Sigmoid colon (tissue), 7 donors: ENCODE results near the gene GSG1L. TPM values are rescaled to one million over a fixed set of nuclear protein-coding genes. Genes with fewer than 3 reads are reported as not detected.

Experiments
- DNase-seq: peaks from one replicate; pipeline ENCODE4 v3.0.0-alpha.2; 2019
- H3K27ac ChIP-seq, 4 donors: fragments of 200-600 bp; sonication (generic); one replicate each; pipeline ENCODE4 v1.5.1; 2016 to 2019; ENCODE audit warnings: mild to moderate bottlenecking in 1 of 4
- H3K27me3 ChIP-seq, 3 donors: fragments of 200-600 bp; sonication (generic); one replicate each; pipeline ENCODE4 v1.5.1; 2019; ENCODE audit warnings: mild to moderate bottlenecking in 1 of 3
- H3K36me3 ChIP-seq, 4 donors: fragments of 200-600 bp; sonication (generic); one replicate each; pipeline ENCODE4 v1.5.1; 2016 to 2019
- H3K4me1 ChIP-seq, 4 donors: fragments of 200-600 bp; sonication (generic); one replicate each; pipeline ENCODE4 v1.5.1; 2017 to 2019
- H3K4me3 ChIP-seq, 4 donors: fragments of 200-600 bp; sonication (generic); one replicate each; pipeline ENCODE4 v1.5.1; 2017 to 2019; ENCODE audit warnings: mild to moderate bottlenecking in 2 of 4, moderate library complexity in 1 of 4
- H3K9me3 ChIP-seq, 4 donors: fragments of 200-600 bp in 3 of 4; sonication (generic) in 3 of 4; one replicate each; pipeline versions ENCODE4 v1.5.1 to v1.6.1; 2013 to 2019
- EP300 ChIP-seq, 4 donors: sonication (generic); formaldehyde crosslinking; IDR thresholded peaks; one replicate each; pipeline ENCODE4 v1.6.1; 2017; ENCODE audit warnings: antibody characterized with exemption in 4 of 4
- POLR2A ChIP-seq, 2 donors: fragments of 450-650 bp; IDR thresholded peaks; one replicate each; pipeline ENCODE4 v1.6.1; 2016; ENCODE audit warnings: antibody characterized with exemption in 2 of 2, mild to moderate bottlenecking in 2 of 2, moderate library complexity in 2 of 2
- POLR2AphosphoS5 ChIP-seq, 4 donors: sonication (generic); formaldehyde crosslinking; IDR thresholded peaks; one replicate each; pipeline ENCODE4 v1.6.1; 2017; ENCODE audit warnings: antibody characterized with exemption in 4 of 4
- WGBS, 2 donors: extraction: QIAGEN DNeasy Blood & Tissue Kit; methylation state at CpG; one replicate each; pipeline ENCODE4 v1.1.7; 2013; 5-methylcytosine and 5-hydroxymethylcytosine counted together
- intact Hi-C: fragments of 100-400 bp; cut with DNase I; formaldehyde crosslinking; loops from one replicate; pipeline ENCODE4 v1.15.1; 2023
- polyA plus RNA-seq, 3 donors: library from polyadenylated mRNA; stranded (reverse); fragments of 200-250 nt; gene quantifications; one replicate each; pipeline ENCODE4 v1.2.3, GENCODE V29; 2013
- total RNA-seq, 4 donors: library from RNA; depleted of rRNA; stranded (reverse); fragments of >200 nt; gene quantifications; one replicate each; pipeline ENCODE4 v1.1.0, GENCODE V29; 2016
- TF ChIP-seq, protein P1 (sequence below), 4 experiments: fragments of 450-650 bp in 3 of 4; fragments of 200-600 bp in 1 of 4; IDR thresholded peaks; one replicate each; pipeline ENCODE4 v1.5.1; 2016 to 2019; ENCODE audit warnings: antibody characterized with exemption in 4 of 4, mild to moderate bottlenecking in 3 of 4, moderate library complexity in 2 of 4
- donor health status: healthy with polysubstance abuse.
- donor health status: Bipolar disorder and iron deficiency.
- donor health status: healthy.

GSG1L gene
- total and polyA plus RNA-seq, 7 donors, result 0.25 to 0.66 (median 0.36) TPM; not detected in 2

DNA sequence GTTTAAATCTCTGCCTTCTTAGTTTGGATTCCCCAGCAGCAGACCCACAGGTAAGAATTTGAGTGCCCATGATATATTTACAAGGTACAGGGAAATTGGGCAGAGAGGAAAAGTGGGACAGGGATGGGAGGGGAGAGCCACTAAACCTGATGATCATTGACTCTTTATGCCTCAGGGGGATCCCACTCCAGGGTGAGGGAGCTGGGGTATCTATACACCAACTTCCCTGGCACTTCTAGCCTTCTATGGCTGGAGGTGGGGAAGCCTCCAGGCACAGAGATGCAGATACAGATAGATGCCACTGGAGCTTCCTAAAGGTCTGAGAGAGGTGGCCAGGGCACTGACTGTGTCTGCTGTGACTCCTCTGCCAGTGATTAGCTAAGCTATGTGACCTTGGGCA lies 257.1 kb downstream of the GSG1L start:
- intact Hi-C loops, result no loop called here
- H3K36me3 ChIP-seq, result no peaks in the 10 kb centered on the region
- no peaks in the 10 kb centered on the region for H3K9me3 ChIP-seq

DNA sequence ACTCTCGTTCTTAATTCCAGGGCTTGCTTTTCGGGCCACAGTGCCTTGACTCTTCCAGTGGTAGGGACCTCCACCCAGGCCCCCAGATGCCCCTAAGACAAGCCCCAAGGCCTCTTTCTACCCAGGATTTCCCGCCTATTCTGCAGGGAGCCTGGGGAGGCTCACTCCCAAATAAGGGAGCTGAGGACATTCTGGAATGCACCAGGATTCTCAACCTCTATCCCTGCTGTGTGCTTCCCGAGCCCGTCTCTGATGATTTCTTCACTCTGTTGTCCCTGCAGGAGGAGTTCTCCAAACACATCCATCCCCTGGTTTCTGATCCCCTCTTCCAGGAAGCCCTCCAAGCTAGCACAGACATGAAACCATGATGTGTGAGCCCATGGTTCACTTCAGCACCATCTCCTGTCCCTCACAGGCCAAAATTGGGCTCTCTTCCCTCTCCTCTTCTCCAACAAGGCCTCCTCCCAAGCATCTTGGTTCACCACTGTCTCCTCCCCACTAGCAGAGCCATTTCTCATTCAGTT lies 257.6 kb downstream of the GSG1L start:
- intact Hi-C loops, result no loop called here
- Histone ChIP-seq H3K9me3 (no peaks in the 10 kb centered on the region), H3K27ac (no peak overlapping the region), H3K4me3 (no peak overlapping the region), H3K36me3 (no peaks in the 10 kb centered on the region), H3K4me1 (no peaks in the 10 kb centered on the region), H3K27me3 (peaks cover 0 to 6% (median 0%) of the 10 kb centered on the region in 3 donors)
- TF ChIP-seq POLR2A (IDR thresholded peaks at IDR 0.05) (no peak), EP300 (IDR thresholded peaks at IDR 0.05) (no peak), POLR2AphosphoS5 (IDR thresholded peaks at IDR 0.05) (no peak)
- TF ChIP-seq, protein P1, sequence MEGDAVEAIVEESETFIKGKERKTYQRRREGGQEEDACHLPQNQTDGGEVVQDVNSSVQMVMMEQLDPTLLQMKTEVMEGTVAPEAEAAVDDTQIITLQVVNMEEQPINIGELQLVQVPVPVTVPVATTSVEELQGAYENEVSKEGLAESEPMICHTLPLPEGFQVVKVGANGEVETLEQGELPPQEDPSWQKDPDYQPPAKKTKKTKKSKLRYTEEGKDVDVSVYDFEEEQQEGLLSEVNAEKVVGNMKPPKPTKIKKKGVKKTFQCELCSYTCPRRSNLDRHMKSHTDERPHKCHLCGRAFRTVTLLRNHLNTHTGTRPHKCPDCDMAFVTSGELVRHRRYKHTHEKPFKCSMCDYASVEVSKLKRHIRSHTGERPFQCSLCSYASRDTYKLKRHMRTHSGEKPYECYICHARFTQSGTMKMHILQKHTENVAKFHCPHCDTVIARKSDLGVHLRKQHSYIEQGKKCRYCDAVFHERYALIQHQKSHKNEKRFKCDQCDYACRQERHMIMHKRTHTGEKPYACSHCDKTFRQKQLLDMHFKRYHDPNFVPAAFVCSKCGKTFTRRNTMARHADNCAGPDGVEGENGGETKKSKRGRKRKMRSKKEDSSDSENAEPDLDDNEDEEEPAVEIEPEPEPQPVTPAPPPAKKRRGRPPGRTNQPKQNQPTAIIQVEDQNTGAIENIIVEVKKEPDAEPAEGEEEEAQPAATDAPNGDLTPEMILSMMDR (IDR thresholded peaks at IDR 0.05), result no peak
- 54 to 56% methylated on average over 5 of the region's 5 CpGs for WGBS, 2 donors
- no peak for DNase-seq

More for the DNA sequence above, 257.1 kb downstream of the GSG1L start:
- Histone ChIP-seq H3K4me3 (no peak overlapping the region), H3K27ac (no peak overlapping the region), H3K4me1 (no peaks in the 10 kb centered on the region), H3K27me3 (peaks cover 0 to 6% (median 0%) of the 10 kb centered on the region in 3 donors)
- no peak for DNase-seq
- TF ChIP-seq EP300 (IDR thresholded peaks at IDR 0.05) (no peak), POLR2A (IDR thresholded peaks at IDR 0.05) (no peak), POLR2AphosphoS5 (IDR thresholded peaks at IDR 0.05) (no peak)
- TF ChIP-seq, protein P1 (IDR thresholded peaks at IDR 0.05), result no peak

DNA sequence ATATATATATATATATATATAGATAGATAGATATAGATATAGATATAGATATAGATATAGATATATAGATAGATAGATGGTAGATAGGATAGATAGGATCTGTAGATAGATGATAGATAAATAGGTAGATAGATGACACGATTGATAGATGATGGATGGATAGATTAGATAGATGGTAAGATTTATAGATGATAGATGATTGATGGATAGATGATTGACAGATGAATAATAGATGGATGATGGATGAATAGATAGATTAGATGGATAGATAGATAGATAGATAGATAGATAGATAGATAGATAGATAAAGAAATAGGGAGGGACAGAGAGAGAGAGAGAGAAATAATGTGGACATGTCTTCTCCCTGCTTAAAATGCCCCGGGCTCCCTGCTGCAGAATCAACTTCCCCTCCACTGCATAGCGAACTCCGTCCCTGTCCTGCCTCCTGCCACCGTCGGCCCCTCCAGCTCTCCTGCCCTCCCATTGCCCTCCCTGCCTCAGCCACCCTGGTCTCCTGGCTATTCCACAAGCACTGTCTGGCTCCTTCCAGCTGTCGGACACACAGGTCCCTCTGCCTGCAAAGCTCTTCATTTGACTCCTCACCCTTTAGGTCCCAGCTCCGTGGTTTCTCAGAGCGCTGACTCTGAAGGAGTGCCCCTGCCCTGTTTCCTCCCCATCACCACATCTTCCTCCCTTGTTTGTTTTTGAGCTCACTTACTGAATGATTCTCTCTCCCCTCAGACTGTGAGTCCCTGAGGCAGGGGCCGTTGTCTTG lies 259.6 kb downstream of the GSG1L start:
- Histone ChIP-seq H3K4me1 (no peaks in the 10 kb centered on the region), H3K4me3 (no peak overlapping the region), H3K36me3 (no peaks in the 10 kb centered on the region), H3K27ac (no peak overlapping the region), H3K27me3 (peaks cover 0 to 6% (median 0%) of the 10 kb centered on the region in 3 donors), H3K9me3 (no peaks in the 10 kb centered on the region)
- 21 to 35% methylated on average over 10 of the region's 10 CpGs for WGBS, 2 donors
- no peak for DNase-seq
- intact Hi-C loops, result no loop called here
- TF ChIP-seq POLR2A (IDR thresholded peaks at IDR 0.05), result no peak
- TF ChIP-seq POLR2AphosphoS5 (IDR thresholded peaks at IDR 0.05), result no peak
- TF ChIP-seq EP300 (IDR thresholded peaks at IDR 0.05), result no peak
- TF ChIP-seq, protein P1 (IDR thresholded peaks at IDR 0.05), result no peak

DNA sequence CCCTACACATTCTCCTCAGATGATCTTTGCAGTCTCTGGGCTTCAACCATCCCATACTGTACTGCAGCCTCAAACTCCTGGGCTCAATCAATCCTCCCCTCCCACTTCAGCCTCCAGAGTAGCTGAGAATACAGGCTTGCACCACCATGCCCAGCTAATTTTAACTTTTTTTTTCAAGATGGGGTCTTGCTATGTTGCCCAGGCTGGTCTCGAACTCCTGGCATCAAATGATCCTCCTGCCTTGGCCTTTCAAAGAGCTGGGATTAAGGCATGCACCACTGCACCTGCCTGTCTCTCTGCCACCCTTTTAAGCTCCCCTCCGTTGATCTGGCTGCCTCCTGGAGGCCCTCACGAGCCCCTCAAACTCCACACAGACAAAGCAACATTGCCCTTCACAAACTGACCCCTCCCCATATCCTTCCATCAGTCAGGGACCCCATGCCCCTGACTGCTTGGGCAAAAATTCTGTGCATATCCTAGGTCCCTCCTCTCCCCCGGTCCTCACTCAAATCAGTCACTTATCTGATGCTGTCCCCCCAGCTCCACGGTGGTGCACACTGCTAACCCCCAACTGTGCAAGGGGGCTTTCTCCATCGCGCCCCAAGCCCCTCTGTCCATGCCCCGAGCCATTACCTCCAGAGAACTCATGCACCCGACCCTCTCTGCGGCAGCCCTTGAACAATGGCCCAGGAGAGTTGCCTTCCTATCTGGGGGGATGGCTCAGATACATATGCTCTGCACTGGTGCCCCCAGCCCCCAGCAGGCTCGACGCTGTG lies 260.7 kb downstream of the GSG1L start:
- intact Hi-C loops, result no loop called here
- TF ChIP-seq, protein P1 (IDR thresholded peaks at IDR 0.05), result no peak
- TF ChIP-seq POLR2A (IDR thresholded peaks at IDR 0.05), result no peak
- TF ChIP-seq EP300 (IDR thresholded peaks at IDR 0.05), result no peak
- TF ChIP-seq POLR2AphosphoS5 (IDR thresholded peaks at IDR 0.05), result no peak
- no peak for DNase-seq
- no peaks in the 10 kb centered on the region for H3K36me3 ChIP-seq
- peaks cover 0 to 6% (median 0%) of the 10 kb centered on the region in 3 donors for H3K27me3 ChIP-seq
- no peak overlapping the region for H3K27ac ChIP-seq
- H3K4me3 ChIP-seq, result no peak overlapping the region
- no peaks in the 10 kb centered on the region for H3K9me3 ChIP-seq
- 67 to 78% methylated on average over 12 of the region's 12 CpGs for WGBS, 2 donors
- H3K4me1 ChIP-seq, result no peaks in the 10 kb centered on the region
